NT2/D1 (cell line): Measurements from ENCODE around the gene CTBP2.

Source experiments
- YY1 ChIP-seq: IDR thresholded peaks from 2 replicates; pipeline ENCODE4 v1.6.1; 2011; ENCODE audit not compliant: insufficient read length, insufficient read depth
- ZNF274 ChIP-seq: IDR thresholded peaks from 2 replicates; pipeline ENCODE4 v1.6.1; 2011; ENCODE audit warnings: mild to moderate bottlenecking, low read depth, low read length

GRCh38 chr10:125085258-125086054, 74.9 kb downstream of the CTBP2 start:
- no peak for TF ChIP-seq YY1
- TF ChIP-seq ZNF274 = no peak
